ENCODE measurements around the gene HDGFL2.
"Not testable (repeated sequence)": the region's sequence is repeated elsewhere in the genome, so short reads cannot be mapped to it uniquely, and the experiment has no call there.

The HDGFL2 gene

GRCh38 chr19:4516939-4517300 lies 44.8 kb downstream of the HDGFL2 start:
- no peak for DNase-seq

GRCh38 chr19:4517451-4518057 lies 45.5 kb downstream of the HDGFL2 start:
- DNase-seq, result no peak

DNA sequence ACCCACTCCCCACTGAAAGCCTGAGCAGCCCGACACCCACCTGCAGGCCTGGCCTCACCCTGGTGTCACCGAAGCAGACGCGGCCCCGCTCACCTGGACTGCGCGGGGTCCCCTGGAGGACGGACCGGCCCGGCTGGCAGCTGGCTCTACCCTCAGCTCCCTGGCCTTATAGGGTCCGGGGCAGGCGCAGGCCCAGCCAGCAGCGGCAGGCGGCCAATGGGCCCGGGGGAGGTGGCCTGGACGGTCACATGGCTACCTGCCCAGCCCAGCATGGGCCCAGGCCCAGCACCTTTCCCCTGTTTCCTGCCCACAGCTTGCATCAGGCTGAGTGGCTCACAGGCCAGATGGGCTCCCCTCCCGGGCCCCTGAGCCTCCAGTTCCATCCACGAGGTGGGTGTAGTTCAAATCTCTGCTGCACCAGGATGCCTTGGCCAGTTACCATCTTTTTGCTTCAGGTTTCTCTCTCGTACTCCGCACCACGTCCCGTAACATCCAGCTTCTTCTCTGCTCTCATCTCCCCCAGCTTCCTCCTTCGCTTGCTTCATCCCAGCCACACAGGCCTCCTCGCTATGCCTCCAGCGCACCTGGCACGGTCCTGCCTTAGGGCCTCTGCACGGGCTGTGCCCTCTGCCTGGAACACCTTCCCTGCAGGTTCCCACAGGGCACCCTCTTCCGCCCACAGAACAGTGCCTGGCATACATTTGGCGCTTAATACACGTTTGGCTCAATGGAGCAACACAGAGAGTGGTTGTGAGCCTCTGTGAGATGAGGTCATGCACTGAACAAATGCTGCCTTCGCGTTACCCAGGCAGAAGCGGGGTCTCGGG lies 46.5 kb downstream of the HDGFL2 start, which contains the start of gene PLIN4:
Gene PLIN4 (minus strand): TSS at position 142 of the 827 bp plus-strand sequence. CDS start 214 bp downstream, outside the sequence.
- DNase-seq, result no peak

- no peak for DNase-seq
These were observed 47.0 kb downstream of the HDGFL2 start for GRCh38 chr19:4519172-4519496.

GRCh38 chr19:4519521-4520277 lies 47.6 kb downstream of the HDGFL2 start:
- no peak for DNase-seq

GRCh38 chr19:4521170-4521887 lies 49.2 kb downstream of the HDGFL2 start:
- DNase-seq, result no peak

DNA sequence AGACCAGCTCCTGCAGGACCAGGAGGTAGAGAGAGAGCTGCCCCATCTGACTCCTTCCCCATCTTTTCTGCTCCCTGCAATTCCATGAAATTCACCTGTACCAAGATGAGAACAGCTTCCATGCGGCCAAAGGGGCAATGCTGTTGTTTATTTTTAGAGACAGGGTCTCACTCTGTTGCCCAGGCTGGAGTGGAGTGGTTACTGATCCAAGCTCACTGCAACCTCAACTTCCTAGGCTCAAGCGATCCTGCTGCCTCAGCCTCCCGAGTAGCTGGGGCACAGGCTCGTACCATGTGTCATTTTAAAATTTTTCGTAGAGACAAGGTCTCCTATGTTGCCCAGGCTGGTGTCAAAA lies 49.8 kb downstream of the HDGFL2 start:
- DNase-seq, result no peak

GRCh38 chr19:4522291-4523002 lies 50.4 kb downstream of the HDGFL2 start:
- DNase-seq, result no peak

DNA sequence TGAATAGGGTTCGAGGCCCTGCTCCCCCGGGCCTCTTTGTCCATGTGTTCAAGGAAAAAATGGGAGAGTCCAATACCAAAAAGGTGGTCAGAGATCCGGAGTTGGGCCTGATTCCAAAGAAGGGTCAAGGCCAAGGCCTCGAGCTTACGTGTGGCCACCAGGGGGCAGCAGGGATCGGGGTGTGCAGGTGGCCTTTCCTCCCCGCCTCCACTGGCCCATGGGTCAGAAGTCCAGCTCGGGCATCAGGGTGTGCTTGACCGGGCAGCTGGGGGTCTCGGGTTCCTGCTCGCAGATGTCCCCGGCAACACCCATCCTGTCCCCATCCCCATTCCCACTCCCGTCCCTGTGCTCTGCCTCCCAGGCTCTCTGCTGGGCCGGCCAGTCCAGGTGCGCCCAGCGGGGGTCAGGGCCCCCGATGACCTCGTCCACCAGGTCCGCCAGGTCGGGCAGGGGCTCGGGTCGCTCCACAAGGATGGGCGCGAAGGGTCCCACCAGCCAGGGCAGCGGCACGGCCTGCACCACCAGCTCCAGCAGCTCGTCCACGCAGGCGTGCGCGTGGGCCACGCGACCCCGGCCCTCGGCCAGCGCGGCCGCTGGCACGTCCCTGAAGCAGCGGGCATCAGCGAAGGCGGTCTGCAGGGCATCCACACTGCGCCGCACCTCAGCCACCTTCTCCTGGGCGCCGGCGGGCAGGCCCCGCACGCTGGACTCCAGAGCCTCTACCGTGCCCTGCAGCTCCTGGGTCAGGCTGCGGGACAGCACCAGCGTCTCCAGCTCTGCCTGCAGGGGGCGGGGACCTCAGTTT lies 51.4 kb downstream of the HDGFL2 start:
- peak; percentile 10 for DNase-seq

DNA sequence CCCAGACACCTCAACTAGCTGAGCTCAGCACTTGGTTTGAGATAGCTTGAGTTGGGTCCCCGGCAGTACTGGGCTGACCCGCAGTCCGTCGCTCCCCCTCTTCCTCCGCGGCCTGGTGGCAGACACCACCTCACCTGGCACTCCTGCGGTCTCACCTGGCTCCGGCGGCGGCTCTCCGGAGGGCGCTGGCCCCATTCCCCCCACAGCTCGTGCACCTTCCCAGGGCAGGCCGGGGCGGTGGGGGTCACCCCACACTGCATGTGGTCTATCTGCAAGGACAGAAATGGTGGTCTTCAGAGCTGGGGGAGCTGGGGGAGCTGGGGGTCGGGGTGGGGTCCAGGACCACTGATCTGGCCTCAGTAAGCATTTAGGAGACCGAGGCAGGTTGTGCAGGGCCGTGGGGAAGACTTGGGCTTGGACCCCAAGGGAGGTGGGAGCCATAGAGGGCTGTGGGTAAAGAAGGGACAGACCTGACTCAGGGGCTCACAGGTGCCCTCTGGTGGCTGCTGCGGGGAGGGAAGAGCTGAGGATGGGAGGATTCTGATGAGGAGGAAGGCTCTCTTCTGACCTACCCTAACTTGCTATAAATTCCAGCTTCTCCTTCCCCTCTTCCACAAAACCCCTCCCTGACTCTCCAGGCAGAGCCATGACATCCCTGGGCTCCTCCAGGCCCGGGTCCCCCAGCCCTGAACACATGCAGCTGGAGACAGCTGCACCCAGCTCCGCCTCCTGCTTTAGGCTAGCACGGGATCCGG lies 52.9 kb downstream of the HDGFL2 start:
- DNase-seq, result no peak

GRCh38 chr19:4525563-4526002 lies 53.5 kb downstream of the HDGFL2 start:
- no peak for DNase-seq

DNA sequence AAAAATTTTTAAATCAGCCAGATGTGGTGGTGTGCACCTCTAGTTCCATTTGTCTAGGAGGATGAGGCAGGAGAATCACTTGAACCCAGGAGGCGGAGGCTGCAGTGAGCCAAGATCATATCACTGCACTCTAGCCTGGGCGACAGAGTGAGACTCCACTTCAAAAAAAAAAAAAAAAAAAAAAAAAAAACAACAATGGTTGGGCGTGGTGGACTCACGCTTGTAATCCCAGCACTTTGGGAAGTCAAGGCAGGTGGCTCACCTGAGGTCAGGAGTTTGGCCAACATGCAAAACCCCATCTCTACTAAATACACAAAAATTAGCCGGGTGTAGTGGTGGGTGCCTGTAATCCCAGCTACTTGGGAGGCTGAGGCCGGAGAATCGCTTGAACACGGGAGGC lies 55.3 kb downstream of the HDGFL2 start:
- DNase-seq, result not testable (repeated sequence)

DNA sequence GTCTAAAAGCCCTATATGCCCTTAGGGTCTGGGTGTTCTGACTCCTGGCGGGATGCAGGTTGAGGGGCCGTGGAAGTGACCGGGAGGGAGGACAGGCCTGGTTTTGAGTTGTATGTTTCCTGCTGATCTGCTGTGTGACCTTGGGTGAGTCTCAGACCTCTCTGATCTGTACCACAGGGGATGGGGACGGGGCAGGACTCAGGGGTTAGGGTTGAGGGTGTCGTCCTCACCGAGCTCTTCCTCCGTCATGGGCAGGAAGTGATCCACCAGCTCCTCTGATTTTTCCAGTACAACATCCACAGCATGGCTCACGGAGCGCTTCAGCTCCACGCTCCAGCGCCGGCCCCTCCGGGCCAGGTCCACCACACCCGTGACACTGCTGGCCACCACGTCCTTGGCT lies 56.7 kb downstream of the HDGFL2 start:
- DNase-seq, result no peak

DNA sequence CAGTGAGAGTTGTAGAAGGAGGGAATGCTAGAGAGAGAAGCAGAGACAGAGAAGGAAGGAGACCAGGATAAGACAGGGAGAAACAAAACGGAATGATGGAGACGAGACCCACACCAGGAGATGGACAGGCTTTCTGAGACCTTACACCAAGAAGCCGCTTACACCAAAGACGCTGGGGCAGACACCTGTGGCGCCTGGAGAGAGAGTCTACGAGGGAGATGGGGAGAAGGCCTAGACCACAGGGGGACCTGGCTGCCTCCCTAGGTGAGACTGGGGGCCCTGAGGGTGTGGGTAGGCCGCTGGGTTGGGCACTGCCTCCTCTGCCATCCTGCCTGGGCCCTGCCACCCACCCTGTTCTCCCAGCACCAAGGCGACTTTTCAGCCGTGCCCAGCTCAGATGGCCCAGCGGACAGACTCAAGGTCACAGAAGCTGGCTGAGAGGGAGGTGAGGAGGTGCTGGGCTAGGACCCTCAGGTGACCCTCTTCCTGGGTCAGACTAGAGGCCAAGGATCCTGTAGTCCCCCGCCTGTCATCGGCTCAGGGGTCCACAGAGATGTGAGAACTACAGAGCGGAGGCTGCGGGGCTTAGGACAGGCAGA lies 57.9 kb downstream of the HDGFL2 start:
- DNase-seq, result no peak

DNA sequence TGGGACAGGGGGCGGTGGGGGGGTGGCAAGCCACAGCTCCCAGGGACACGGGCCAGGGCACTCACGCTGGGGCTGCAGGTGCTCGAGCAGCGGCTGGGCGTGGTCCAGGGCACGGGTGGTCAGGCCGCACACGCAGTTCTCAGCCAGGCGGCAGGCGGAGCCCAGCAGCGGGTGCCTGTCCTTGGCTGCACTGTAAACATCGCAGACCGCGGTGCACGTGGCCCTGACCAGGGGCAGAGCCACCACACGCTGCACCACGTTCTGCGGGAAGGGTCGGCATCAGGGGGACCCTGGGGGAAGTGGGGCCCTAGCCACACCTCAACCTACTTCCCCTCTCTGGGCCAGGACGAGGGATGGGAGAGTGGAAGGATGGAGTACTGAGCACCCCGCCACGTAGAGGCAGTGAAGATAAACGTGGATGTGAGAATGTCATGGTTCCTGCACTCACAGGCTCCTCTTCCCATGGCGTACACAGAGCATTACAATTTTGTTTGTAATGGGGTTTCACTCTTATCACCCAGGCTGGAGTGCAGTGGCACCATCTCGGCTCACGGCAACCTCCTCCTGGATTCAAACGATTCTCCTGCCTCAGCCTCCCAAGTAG lies 59.6 kb downstream of the HDGFL2 start:
- no peak for DNase-seq

DNA sequence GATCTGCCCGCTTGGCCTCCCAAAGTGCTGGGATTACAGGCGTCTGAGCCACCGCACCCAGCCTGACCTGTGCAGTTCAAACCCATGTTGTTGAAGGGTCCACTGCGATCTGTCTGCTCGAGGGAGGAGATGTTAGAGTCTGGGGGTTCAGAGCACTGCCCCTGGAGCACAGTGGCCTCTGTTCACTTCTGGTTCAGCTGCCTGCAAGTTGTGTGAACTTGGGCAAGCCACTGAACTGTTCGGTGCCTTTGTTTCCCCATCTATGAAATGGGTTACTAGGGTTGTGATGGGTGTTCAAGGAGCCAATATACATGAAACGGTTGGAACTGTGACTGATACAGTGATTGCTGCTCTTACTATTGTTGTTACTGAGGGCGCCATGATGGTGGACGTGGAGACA lies 61.2 kb downstream of the HDGFL2 start:
- no peak for DNase-seq

- DNase-seq, result no peak
These were observed 61.8 kb downstream of the HDGFL2 start for GRCh38 chr19:4533835-4534424.

- peak; percentile 91 for DNase-seq
These were observed 63.0 kb downstream of the HDGFL2 start, which contains the start of gene PLIN5 for GRCh38 chr19:4534836-4535658. Gene PLIN5, minus strand, starts transcription at chr19:4535224. Its CDS starts 1,150 bp downstream, at chr19:4534074.

- DNase-seq, result peak; percentile 50
These were observed 64.7 kb downstream of the HDGFL2 start for GRCh38 chr19:4536798-4537197.
